GM21447 (cell line): Measurements from ENCODE around the gene AKR1C2.
"Not testable (repeated sequence)": the region's sequence is repeated elsewhere in the genome, so short reads cannot be mapped to it uniquely, and the experiment has no call there.

Experiments used
- ATAC-seq: cut with Tn5 transposase; IDR thresholded peaks from one replicate; pipeline ENCODE4 v1.9.1; 2021; ENCODE audit not compliant: unreplicated experiment

The AKR1C2 gene

GRCh38 chr10:5003127-5004029, at the start of gene AKR1C2:
Gene AKR1C2, minus strand, starts transcription at chr10:5003857. Its CDS starts 22 bp downstream, at chr10:5003835.
- ATAC-seq: not testable (repeated sequence)

GRCh38 chr10:5052951-5053500, 49.4 kb upstream of the AKR1C2 start:
- not testable (repeated sequence) for ATAC-seq

DNA sequence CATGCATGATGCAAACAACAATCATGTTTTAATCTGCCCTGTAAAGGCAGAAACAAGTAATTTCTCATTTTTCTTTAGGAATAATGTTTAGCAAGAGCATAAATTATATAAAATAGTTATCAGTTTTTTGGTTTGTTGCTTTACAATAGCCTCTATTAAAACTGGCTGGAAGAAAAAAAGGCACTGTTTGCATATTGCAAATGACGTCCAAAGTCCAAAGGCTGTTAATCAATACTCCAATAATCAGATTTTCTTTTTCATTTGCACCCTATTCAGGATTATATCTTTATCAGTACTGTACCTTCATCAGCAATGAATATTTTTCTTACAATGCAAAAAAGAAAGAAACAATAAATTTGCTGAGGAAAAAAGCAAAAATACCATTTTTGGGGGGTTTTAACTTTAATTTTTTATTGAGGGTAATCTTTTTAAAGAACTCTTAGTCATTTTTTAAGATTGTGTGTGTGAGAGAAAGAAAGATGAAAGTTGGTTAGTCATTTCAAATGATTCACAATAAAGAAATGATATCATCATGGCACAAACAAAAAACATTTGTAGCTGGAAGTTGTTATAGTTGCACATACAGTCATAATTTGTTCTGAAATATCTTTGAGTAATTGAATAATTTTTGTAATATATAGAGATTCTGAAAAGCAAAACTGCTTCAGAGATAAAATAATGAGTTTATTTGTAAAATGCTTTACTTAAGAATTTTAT, 44.4 kb upstream of the AKR1C2 start:
- ATAC-seq: no peak

- ATAC-seq: not testable (repeated sequence)
These were observed 43.4 kb upstream of the AKR1C2 start for GRCh38 chr10:5047055-5047454.

GRCh38 chr10:5046410-5046809, 42.8 kb upstream of the AKR1C2 start:
- ATAC-seq: no peak

DNA sequence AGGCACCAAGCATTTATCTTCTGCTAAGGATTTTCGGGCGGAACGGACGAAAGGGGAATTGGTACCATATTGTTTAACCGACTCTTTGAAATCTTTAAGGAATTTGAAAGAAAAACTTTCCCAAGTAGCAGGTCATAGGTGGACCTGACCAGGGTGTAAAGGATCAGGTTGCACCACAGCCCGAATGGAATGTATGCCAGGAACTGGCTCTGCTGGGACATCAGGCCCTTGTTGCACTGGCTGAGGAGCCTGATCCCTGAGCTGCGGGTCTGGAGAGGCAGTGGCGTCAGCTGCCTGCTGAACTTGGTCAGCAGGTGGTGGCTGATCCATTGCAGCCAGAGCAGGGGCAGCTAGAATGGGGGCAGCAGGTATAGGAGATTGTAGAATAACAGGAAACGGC, 41.4 kb upstream of the AKR1C2 start:
- no peak for ATAC-seq

DNA sequence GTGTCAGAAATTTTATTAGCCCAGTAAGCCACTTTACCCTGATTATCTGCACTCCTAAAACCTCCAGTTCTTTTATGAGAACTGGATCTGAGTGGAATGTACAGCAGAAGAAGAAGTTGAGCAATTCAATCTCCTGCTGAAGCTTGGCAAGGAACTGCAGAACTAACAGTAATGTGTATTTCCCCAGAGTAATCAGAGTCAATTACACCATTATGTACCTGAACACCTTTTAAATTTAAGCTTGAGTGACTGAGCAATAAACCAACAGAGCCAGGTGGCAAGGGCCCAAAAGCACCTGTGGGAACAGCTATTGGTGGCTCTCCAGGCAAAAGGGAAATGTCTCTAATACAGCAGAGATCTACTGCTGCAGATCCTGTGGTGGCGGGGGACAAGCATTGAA, 40.1 kb upstream of the AKR1C2 start:
- ATAC-seq: no peak

GRCh38 chr10:5042922-5043321, 39.3 kb upstream of the AKR1C2 start:
- no peak for ATAC-seq

DNA sequence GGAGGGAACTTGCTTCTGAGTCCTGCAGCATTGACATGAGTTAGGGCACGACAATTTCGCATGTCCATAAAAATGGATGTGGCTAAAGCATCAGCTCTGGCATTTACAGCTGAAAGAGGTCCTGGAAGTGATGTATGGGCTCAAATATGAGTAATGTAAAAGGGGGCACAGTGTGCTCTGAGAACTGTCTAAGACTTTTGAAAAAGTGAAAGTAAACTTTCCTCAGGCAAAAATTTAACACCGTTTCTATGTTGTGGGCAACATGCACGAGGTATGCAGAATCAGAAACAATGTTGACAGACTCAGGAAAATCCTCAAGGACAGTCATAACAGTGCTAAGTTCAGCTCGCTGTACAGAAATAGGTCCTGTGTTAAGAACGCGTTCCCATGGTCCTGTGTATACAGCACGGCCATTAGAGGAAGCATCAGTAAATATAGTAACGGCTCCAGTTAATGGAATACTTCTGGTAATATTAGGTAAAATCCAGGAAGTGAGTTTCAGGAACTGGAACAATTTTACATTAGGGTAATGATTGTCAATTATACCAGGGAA, 37.9 kb upstream of the AKR1C2 start:
- ATAC-seq: no peak

DNA sequence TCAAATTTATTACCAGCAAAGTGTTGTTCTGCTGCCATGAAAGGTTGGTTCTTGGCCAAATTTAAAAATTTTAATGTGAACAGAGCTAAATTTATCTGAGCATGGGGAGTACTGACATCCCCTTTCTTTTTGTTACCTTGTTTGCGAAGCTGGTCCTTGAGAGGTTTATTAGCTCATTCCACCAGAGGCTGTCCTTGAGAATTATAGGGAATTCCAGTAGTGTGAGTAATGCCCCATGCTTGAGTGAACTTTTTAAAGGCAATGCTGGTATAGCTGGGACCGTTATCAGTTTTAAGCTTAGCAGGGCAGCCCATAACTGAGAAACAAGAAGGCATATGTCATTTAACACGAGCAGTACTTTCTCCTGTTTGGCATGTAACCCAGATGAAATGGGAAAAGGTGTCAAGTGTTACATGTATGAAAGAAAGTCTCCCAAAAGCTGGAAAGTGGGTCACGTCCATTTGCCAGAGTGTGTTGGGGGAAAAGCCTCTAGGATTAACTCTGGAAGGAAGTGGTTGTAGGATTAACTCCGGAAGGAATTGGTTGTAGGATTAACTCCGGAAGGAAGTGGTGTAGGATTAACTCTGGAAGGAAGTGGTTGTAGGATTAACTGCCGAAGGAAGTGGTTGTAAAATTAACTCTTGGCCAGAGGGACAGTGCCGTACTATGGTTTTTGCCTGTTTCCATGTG, 37.3 kb upstream of the AKR1C2 start:
- no peak for ATAC-seq

- no peak for ATAC-seq
These were observed 36.5 kb upstream of the AKR1C2 start for GRCh38 chr10:5040010-5040673.

- no peak for ATAC-seq
These were observed 35.1 kb upstream of the AKR1C2 start for GRCh38 chr10:5038733-5039132.

DNA sequence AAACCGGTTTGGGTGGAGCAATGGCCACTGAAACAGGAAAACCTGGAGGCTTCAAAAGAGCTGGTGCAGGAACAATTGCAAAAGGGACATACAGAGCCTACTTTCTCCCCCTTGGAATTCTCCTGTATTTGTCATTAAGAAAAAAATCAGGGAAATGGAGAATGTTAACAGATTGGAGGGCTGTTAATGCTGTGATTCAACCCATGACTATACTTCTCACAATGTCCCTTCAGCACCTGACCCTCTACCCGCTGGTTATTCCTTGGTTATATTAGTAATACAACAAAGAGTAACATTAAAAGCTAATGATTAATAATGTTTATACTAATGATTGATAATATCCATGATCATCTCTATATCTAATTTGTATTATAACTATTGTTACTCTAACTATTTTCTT, 34.4 kb upstream of the AKR1C2 start:
- no peak for ATAC-seq

DNA sequence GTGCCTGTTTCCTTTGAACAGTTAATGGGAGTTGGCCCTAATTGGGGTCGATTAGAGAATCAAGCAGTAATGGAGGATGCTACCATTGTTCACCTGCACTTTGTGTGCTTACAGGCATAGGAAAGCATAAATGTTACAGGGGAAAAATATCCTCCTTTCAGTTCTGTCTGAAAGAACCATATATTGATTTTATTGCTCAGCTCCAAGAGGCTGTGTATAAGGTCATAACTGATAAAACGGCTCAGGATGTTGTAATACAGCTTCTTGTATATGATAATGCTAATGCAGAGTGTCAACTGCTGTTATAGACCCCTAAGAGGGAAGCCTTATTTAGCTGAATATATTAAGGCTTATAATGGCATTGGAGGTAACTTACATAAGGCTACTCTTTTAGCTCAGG, 32.9 kb upstream of the AKR1C2 start:
- ATAC-seq: no peak

- no peak for ATAC-seq
These were observed 31.7 kb upstream of the AKR1C2 start for GRCh38 chr10:5035356-5035755.

DNA sequence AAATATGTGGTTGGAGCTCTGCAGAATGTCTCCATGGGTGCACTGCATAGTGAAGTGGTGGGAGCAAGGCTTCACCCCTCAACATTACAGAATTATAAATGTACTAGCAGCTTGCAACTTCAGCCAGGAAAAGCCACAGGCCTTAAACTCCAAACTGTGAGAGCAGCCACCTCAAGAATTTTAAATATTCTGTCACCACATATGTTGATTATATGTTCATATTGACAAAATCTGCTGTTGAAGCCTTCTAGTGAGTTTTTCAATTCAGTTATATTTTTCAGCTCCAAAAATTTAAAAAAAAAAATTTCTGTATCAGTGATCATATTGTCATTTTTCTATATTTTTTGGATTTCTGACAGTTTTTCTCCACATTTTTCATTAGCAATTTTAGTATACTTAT, 30.9 kb upstream of the AKR1C2 start:
- ATAC-seq: no peak

DNA sequence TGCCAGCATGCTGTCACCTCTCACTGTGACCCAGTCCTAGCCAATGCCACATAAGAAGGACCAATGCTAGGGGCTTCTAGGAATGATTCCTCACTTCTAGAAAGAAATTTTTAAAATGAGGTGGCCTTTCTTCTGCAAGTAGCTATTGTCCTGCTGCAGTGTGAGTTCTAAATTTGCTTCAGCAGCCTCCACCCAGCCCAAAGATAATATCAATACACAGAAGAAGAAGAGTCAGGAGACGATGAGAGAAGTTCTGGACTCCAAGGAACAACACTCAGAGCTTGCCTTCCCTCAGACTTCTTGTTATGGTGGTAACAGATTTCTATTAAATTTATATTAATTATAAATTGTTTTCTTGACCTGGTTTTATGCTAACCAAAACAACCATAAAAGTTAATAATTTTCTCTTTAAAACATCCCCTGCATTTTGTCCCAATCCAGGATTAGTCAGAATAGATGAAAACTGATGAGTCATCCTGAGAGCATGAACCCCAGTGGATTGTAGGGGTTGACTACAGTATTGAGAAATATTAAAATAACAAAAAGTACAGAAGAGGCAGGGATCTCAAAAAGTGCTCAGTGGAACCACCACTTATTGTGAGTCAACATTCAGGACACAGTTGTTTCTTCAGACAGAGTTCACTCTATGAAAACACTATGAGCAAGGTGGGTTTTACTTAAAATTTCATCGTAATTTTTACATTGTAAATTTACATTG, 29.6 kb upstream of the AKR1C2 start:
- ATAC-seq: no peak

- ATAC-seq: not testable (repeated sequence)
These were observed 28.8 kb upstream of the AKR1C2 start for GRCh38 chr10:5032444-5032843.

GRCh38 chr10:5031588-5031987, 27.9 kb upstream of the AKR1C2 start:
- ATAC-seq: not testable (repeated sequence)

DNA sequence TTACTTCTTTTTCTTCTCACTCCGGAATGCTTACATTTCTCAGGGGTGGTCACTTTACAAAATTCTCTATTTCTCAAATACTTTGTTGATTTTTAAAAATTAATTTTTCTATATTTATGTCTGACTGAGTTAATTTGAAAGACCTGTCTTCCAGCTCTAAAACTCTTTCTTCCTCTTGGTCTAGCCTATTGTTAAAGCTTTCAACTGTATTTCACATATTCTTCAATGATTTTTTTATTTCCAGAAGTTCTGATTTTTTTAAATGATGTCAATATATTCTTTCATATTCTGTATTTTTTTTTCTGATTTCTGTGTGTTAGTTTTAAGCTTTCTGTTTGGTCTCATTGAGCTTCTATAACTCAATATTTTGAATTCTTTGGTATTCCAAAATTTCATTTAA, 27.3 kb upstream of the AKR1C2 start:
- no peak for ATAC-seq
